Measurements from ENCODE around the gene PLLP. TPM values are rescaled to one million over a fixed set of nuclear protein-coding genes. Genes with fewer than 3 reads are reported as not detected.

Gene PLLP
- total RNA-seq, 4 donors from 2014 or later: 13.6 to 38.5 (median 30.1) TPM

DNA sequence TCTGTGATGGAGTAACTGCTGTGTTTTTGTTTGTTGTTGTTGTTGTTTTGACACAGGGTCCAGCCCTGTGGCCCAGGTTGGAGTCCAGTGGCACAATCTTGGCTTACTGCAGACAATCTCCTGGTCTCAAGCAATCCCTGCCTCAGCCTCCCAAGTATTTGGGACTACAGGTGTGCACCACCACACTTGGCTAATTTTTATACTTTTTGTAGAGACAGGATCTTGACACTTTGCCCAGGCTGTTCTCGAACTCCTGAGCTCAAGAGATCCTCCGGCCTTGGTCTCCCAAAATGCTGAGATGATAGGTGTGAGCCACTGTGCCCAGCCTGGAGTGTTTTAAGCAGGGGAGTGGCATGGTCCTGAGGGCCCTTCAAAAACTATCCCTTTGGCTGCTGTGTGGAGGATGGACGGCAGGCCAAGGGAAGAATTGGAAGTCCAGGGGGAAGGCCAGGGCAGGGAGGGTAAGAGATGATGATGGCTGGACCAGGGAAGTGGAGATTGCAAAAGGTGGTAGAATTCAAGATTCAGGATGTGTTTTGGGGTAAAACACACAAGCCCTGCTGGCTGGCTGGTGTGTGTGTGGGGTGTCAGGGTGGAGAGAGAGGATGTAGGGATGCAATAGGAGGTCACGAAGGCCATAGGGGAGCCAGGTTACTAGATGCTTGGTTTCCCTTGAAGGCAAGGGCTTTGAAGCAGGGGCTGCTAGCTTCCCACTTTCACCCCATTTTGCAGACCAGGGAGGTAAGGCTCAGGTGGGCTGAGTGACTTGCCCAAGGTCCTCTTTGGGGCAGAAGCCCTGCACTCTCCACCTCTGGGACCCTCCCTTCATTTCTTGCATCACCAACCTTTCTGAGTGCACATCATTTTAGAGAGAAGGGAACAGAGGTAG lies 18.8 kb upstream of the PLLP start:
- peak overlapping the region in 2 of 3 donors; percentile 83 to 91 for H3K27ac ChIP-seq
- TF ChIP-seq, protein P1, sequence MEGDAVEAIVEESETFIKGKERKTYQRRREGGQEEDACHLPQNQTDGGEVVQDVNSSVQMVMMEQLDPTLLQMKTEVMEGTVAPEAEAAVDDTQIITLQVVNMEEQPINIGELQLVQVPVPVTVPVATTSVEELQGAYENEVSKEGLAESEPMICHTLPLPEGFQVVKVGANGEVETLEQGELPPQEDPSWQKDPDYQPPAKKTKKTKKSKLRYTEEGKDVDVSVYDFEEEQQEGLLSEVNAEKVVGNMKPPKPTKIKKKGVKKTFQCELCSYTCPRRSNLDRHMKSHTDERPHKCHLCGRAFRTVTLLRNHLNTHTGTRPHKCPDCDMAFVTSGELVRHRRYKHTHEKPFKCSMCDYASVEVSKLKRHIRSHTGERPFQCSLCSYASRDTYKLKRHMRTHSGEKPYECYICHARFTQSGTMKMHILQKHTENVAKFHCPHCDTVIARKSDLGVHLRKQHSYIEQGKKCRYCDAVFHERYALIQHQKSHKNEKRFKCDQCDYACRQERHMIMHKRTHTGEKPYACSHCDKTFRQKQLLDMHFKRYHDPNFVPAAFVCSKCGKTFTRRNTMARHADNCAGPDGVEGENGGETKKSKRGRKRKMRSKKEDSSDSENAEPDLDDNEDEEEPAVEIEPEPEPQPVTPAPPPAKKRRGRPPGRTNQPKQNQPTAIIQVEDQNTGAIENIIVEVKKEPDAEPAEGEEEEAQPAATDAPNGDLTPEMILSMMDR (IDR thresholded peaks at IDR 0.05): no peak
- no peak for TF ChIP-seq POLR2A (IDR thresholded peaks at IDR 0.05)
- no peak for DNase-seq
- intact Hi-C loops (cut with DNase I): loop anchor here (10.0 kb wide), 1 partner anchor 222 kb away; no protein-coding TSS in a partner anchor
- peaks cover 9 to 43% of the 10 kb centered on the region in 2 donors for H3K4me1 ChIP-seq
- no peaks in the 10 kb centered on the region for H3K9me3 ChIP-seq
- WGBS, 2 donors: 85 to 96% methylated on average over 4 of the region's 4 CpGs
- H3K36me3 ChIP-seq: no peaks in the 10 kb centered on the region
- H3K4me3 ChIP-seq (replicated peaks in 1 of 3): no peak overlapping the region
- H3K27me3 ChIP-seq: no peaks in the 10 kb centered on the region

DNA sequence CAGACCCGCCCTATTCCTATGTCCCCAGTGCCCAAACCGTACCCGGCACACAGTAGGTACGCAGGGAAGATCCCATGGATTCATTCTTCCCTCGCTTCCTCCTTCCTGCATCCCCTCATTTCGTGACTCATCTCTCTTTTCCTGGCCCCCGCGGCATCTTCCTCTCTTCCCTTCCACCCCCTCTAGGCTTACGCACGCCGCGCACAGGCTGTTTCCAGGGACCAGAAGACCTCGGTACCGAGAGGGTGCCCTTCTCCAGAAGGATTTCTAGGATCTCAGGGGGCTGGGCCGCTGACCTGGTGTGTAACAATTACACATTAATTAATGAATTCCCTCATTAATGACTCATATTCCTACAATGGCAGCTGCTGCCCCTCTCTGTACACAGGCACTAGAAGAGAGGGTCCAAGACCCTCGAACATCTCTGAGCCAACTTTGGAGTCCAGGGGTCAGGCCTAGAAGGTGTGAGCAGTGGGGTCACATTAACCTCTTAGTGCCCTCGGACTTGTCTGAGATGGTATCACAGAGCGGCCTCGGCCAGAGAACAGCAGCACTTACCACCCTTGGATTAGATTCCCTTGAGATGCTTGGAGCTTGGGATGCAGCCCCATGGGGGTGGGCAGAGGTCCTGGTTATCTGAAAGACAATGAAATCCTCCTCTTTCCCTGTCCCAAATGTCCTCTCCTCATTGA lies 16.8 kb upstream of the PLLP start:
- no peak for DNase-seq

DNA sequence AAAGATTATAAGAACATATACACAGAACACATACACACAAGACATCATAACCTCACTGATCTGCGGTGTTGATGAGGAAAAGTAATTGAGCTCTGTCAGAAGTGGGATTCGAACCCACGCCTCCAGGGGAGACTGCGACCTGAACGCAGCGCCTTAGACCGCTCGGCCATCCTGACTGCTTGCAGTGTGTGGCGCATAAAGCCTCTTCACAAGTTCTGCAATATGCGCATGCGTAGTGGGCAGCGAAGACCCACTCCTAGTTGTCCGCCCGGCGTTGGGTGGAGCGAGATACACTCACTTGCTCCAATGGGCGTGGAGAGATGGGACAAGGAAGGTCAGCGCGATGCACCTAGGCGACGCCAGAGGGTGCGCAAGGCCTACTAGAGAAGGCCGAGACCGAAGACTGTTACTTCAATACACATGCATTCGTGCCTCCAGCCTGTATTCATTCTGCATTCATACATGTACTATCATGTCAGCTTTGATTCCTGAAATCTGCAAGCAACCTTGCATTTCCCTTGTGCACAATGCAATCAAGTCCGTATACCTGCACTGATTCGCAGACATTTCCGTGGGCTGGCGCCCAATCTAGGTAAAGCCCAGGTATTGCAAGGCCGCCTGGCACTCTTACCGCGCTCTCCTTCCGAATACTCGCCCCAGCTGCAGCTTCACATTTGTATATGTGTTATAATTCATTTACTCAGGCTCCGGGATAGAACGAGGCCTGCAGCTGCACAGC lies 16.1 kb upstream of the PLLP start:
- peak; percentile 100 for DNase-seq
- Histone ChIP-seq H3K27me3 (no peaks in the 10 kb centered on the region), H3K4me3 (replicated peaks in 1 of 3) (peak overlapping the region in 2 of 3 donors; percentile 3 to 26), H3K36me3 (no peaks in the 10 kb centered on the region), H3K4me1 (peaks cover 9 to 37% of the 10 kb centered on the region in 2 donors), H3K27ac (peak overlapping the region; percentile 86 to 90 (median 89)), H3K9me3 (no peaks in the 10 kb centered on the region)
- no peak for TF ChIP-seq POLR2A (IDR thresholded peaks at IDR 0.05)
- TF ChIP-seq, protein P1 (IDR thresholded peaks at IDR 0.05): peak; percentile 75 to 100 (median 96)
- WGBS, 2 donors: 3 to 4% methylated on average over 22 to 36 of the region's 36 CpGs
- intact Hi-C loops (cut with DNase I): loop anchor here (2.0 to 10.0 kb wide), 2 partner anchors 116 to 224 kb away; no protein-coding TSS in a partner anchor

More for the DNA sequence above, 16.8 kb upstream of the PLLP start:
- Histone ChIP-seq H3K36me3 (no peaks in the 10 kb centered on the region), H3K27ac (no peak overlapping the region), H3K4me1 (peaks cover 9 to 43% of the 10 kb centered on the region in 2 donors), H3K9me3 (no peaks in the 10 kb centered on the region), H3K27me3 (no peaks in the 10 kb centered on the region), H3K4me3 (replicated peaks in 1 of 3) (no peak overlapping the region)
- WGBS, 2 donors: 33 to 48% methylated on average over 17 to 19 of the region's 19 CpGs
- no peak for TF ChIP-seq POLR2A (IDR thresholded peaks at IDR 0.05)
- TF ChIP-seq, protein P1 (IDR thresholded peaks at IDR 0.05): no peak
- intact Hi-C loops (cut with DNase I): loop anchor here (2.0 to 10.0 kb wide), 2 partner anchors 116 to 224 kb away; no protein-coding TSS in a partner anchor

DNA sequence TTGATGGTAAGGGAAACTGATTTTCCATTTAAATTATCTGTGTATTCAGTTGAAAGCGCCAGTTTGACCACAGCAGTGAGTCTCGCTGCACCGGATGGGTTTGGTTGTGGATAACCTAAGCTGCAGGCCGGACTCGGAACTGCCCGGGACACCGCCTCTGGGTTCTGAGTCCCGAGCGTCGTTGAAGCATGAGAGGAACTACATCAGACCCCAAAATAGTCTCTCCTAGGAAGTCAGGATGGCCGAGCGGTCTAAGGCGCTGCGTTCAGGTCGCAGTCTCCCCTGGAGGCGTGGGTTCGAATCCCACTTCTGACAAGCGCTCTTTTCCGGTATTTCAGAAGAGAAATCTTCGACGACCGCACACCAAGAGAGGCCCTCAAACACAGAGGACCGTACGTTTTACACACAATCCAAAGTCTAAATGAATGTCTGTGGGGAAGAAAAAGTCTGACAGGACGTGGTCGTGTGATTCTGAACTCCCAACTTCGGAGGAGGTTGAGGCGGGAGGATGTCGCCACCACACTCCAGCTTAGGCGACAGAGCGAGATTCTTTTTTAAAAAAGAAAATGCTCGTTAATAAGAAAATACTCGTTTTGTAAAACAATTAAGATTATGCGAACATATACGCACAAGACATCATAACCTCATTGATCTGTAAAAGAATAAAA lies 15.4 kb upstream of the PLLP start:
- peak; percentile 87 to 90 for DNase-seq
- Histone ChIP-seq H3K4me1 (peaks cover 9 to 30% of the 10 kb centered on the region in 2 donors), H3K4me3 (replicated peaks in 1 of 3) (peak overlapping the region in 2 of 3 donors; percentile 3 to 26), H3K27ac (peak overlapping the region; percentile 86 to 90 (median 89)), H3K9me3 (no peaks in the 10 kb centered on the region), H3K36me3 (no peaks in the 10 kb centered on the region), H3K27me3 (no peaks in the 10 kb centered on the region)
- 0 to 1% methylated on average over 22 to 35 of the region's 35 CpGs for WGBS, 2 donors
- TF ChIP-seq POLR2A (IDR thresholded peaks at IDR 0.05): peak in 1 of 2 donors; percentile 39
- TF ChIP-seq, protein P1 (IDR thresholded peaks at IDR 0.05): peak in 5 of 6 experiments; percentile 21 to 68 (median 46)
- intact Hi-C loops (cut with DNase I): loop anchor here (2.0 to 10.0 kb wide), 3 partner anchors 117 to 225 kb away; no protein-coding TSS in a partner anchor
